Measurements from ENCODE around the gene MMP17. TPM values are rescaled to one million over a fixed set of nuclear protein-coding genes. Genes with fewer than 3 reads are reported as not detected.

The MMP17 gene
- total and polyA plus RNA-seq, 2 donors (not counting 3 experiments of a cell fraction or from before 2014, with no cell fraction given): 3.6 to 10.8 TPM

GRCh38 chr12:131836193-131836592 is 8.0 kb downstream of the MMP17 start:
- H3K9me3 ChIP-seq (replicated peaks; ENCODE audit: control insufficient read depth, insufficient read depth, low read length): no peaks in the 10 kb centered on the region
- no peaks in the 10 kb centered on the region for H3K36me3 ChIP-seq (ENCODE audit: control insufficient read depth in 2 of 2, extremely low read depth in 1 of 2, insufficient read depth in 2 of 2, low read length in 2 of 2)
- dilution Hi-C loops (cut with MboI; ENCODE audit: extremely low pct_ligation_motif_present, low sequenced_read_pairs): no loop called here
- TF ChIP-seq CTCF (IDR thresholded peaks at IDR 0.05; ENCODE audit: extremely low read depth in 1 of 2, insufficient read depth in 1 of 2, low read depth in 1 of 2, low read length in 2 of 2) (peak; percentile 16 to 47), JUN (IDR thresholded peaks at IDR 0.05; ENCODE audit: borderline replicate concordance, insufficient read depth, insufficient read length, low read depth) (no peak)
- H4K20me1 ChIP-seq (replicated peaks; ENCODE audit: control insufficient read depth, extremely low read depth, insufficient read depth, low read length): no peaks in the 10 kb centered on the region
- H2AFZ ChIP-seq (ENCODE audit: low read depth, low read length): no peak overlapping the region
- no peaks in the 10 kb centered on the region for H3K79me2 ChIP-seq (ENCODE audit: control insufficient read depth, insufficient read depth, low read length)
- no TSS peak for BruUV-seq (replicated peaks)
- H3K9me1 ChIP-seq (replicated peaks; ENCODE audit: control insufficient read depth, extremely low read depth, insufficient read depth, low read length): no peaks in the 10 kb centered on the region
- POLR2A ChIA-PET: no interaction called here
- FAIRE-seq (peak; percentile 80), DNase-seq (ENCODE audit: low read depth, low spot score) (peak; percentile 22)
- H3K4me1 ChIP-seq (ENCODE audit: control insufficient read depth, extremely low read depth, insufficient read depth, low read length): no peaks in the 10 kb centered on the region
- CTCF ChIA-PET: interaction anchor here (0.5 to 3.8 kb wide), 14 partner anchors 10 to 881 kb away, joined by 3 to 26 read pairs (median 4); partner anchors contain the start of gene EP400
- peaks cover 0 to 2% of the 10 kb centered on the region in 2 experiments for H3K27me3 ChIP-seq (ENCODE audit: control insufficient read depth in 2 of 2, insufficient read depth in 2 of 2, low read length in 2 of 2)
- no peak overlapping the region for H3K4me3 ChIP-seq (replicated peaks in 1 of 3; ENCODE audit: insufficient read depth in 1 of 3, low read depth in 1 of 3, low read length in 3 of 3)
- no peak overlapping the region for H3K27ac ChIP-seq (ENCODE audit: insufficient read depth, low read depth, low read length)
- intact Hi-C loops (cut with micrococcal nuclease): loop anchor here (1.0 kb wide), 1 partner anchor 165 kb away; no protein-coding TSS in a partner anchor
- H3K4me2 ChIP-seq (ENCODE audit: insufficient read depth, low read length): no peak overlapping the region
- H3K9ac ChIP-seq (replicated peaks; ENCODE audit: extremely low read depth, insufficient read depth, low read length): no peak overlapping the region

- Histone ChIP-seq H3K27me3 (ENCODE audit: control insufficient read depth in 2 of 2, insufficient read depth in 2 of 2, low read length in 2 of 2) (no peaks in the 10 kb centered on the region), H4K20me1 (replicated peaks; ENCODE audit: control insufficient read depth, extremely low read depth, insufficient read depth, low read length) (no peaks in the 10 kb centered on the region), H2AFZ (ENCODE audit: low read depth, low read length) (no peak overlapping the region), H3K4me2 (ENCODE audit: insufficient read depth, low read length) (no peak overlapping the region), H3K9me3 (replicated peaks; ENCODE audit: control insufficient read depth, insufficient read depth, low read length) (no peaks in the 10 kb centered on the region), H3K4me1 (ENCODE audit: control insufficient read depth, extremely low read depth, insufficient read depth, low read length) (no peaks in the 10 kb centered on the region), H3K36me3 (ENCODE audit: control insufficient read depth in 2 of 2, extremely low read depth in 1 of 2, insufficient read depth in 2 of 2, low read length in 2 of 2) (no peaks in the 10 kb centered on the region), H3K9ac (replicated peaks; ENCODE audit: extremely low read depth, insufficient read depth, low read length) (no peak overlapping the region), H3K9me1 (replicated peaks; ENCODE audit: control insufficient read depth, extremely low read depth, insufficient read depth, low read length) (no peaks in the 10 kb centered on the region), H3K4me3 (replicated peaks in 1 of 3; ENCODE audit: insufficient read depth in 1 of 3, low read depth in 1 of 3, low read length in 3 of 3) (no peak overlapping the region), H3K27ac (ENCODE audit: insufficient read depth, low read depth, low read length) (no peak overlapping the region), H3K79me2 (ENCODE audit: control insufficient read depth, insufficient read depth, low read length) (no peaks in the 10 kb centered on the region)
- BruUV-seq (replicated peaks): no TSS peak
- POLR2A ChIA-PET: no interaction called here
- no peak for DNase-seq (ENCODE audit: low read depth, low spot score)
- intact Hi-C loops (cut with micrococcal nuclease) (loop anchor here (1.0 kb wide), 1 partner anchor 164 kb away; no protein-coding TSS in a partner anchor), dilution Hi-C loops (cut with MboI; ENCODE audit: extremely low pct_ligation_motif_present, low sequenced_read_pairs) (no loop called here)
- CTCF ChIA-PET: interaction anchor here (0.6 to 3.8 kb wide), 10 partner anchors 9 to 165 kb away, joined by 3 to 26 read pairs (median 4); partner anchors contain the start of gene EP400
- no peak for TF ChIP-seq POLR2A (IDR thresholded peaks at IDR 0.05; ENCODE audit: low read depth, low read length)
- TF ChIP-seq FOS (IDR thresholded peaks at IDR 0.05; ENCODE audit: borderline replicate concordance, insufficient read depth, low read length): no peak
- no peak for TF ChIP-seq GATA2 (IDR thresholded peaks at IDR 0.05; ENCODE audit: insufficient read depth, insufficient read length, low read depth, low read length)
- no peak for TF ChIP-seq EZH2 (IDR thresholded peaks at IDR 0.05; ENCODE audit: borderline replicate concordance, low read depth, low read length, severe bottlenecking)
- no peak for TF ChIP-seq MYC (IDR thresholded peaks at IDR 0.05; ENCODE audit: low read depth, low read length)
- no peak for TF ChIP-seq POLR2AphosphoS5 (IDR thresholded peaks at IDR 0.05; ENCODE audit: insufficient read depth, low read depth, low read length)
- no peak for TF ChIP-seq CTCF (IDR thresholded peaks at IDR 0.05; ENCODE audit: extremely low read depth in 1 of 2, insufficient read depth in 1 of 2, low read depth in 1 of 2, low read length in 2 of 2)
- no peak for TF ChIP-seq JUN (IDR thresholded peaks at IDR 0.05; ENCODE audit: borderline replicate concordance, insufficient read depth, insufficient read length, low read depth)
- TF ChIP-seq MAX (IDR thresholded peaks at IDR 0.05; ENCODE audit: insufficient read depth, insufficient read length): no peak
- no peak for FAIRE-seq
Measured at GRCh38 chr12:131836714-131837397, 8.7 kb downstream of the MMP17 start.
